ENCODE data around the gene INSR.

GRCh38 chr19:7138402-7138801 is 155.8 kb downstream of the INSR start:
- TF ChIP-seq CTCF (IDR thresholded peaks at IDR 0.05) (no peak), POLR2A (IDR thresholded peaks at IDR 0.05) (no peak)
